ENCODE measurements around the gene CREB5.
A peak's percentile ranks its signal among the peaks of the same experiment; 100 is the strongest.
"Not testable (repeated sequence)": the region's sequence is repeated elsewhere in the genome, so short reads cannot be mapped to it uniquely, and the experiment has no call there.

Gene CREB5

DNA sequence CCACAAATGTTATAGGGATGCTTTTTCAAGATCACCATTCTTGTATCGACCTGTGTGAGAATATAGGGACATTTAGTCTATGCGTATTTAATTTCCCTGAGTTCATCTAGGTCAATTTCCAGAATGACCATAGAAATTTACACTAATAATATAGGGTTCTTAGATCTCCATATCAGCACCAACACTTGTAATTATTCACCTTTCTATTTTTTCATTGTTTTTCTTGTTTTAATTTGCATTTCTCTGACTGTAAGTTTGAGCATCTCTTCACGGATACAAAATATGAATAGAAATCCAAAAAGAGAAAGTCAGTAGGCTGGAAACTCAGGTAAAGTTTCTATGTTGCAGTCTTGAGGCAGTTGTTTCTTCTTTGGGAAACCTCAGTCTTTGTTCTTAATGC is 134.8 kb downstream of the CREB5 start:
- no peak for DNase-seq (ENCODE audit: low read depth in 2 of 2)

DNA sequence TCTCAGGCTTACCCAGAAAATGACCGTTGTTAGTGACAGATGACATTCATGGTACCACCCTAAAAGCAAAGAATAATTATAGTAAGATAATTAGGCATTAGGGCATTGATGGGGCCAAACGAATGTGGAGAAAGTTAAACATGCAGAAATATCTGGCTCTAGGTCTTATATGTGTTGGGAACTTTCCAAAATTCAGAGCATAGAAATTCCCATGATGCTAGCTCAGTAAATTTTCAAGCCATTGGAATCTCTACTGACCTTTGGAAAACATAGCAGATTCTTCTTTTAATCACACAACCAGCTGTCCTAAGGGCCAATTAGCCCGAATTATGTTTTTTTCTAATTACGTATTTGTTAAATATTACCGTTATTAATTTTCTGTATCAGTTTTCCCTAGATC is 136.1 kb downstream of the CREB5 start:
- DNase-seq (ENCODE audit: low read depth in 2 of 2), result no peak

DNA sequence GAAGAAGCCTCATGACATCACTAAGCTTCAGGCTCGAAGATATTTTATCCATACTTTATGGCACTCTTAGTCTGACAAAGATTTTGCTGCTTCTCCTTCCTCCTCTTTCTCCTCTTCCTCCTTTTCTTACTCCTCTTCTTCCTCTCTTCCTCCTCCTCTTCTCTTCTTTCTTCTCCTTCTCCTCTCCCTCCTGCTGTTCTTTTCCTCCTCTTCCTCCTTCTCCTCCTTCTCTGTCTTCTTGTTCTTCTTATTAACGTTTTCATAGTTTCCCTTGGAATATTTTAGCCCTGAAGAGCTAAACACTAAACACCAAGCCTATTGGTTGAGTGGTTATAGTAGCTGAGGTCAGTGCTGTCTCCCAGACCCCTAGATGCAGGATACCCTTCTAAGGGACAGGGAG is 137.7 kb downstream of the CREB5 start:
- no peak for DNase-seq (ENCODE audit: low read depth in 2 of 2)

DNA sequence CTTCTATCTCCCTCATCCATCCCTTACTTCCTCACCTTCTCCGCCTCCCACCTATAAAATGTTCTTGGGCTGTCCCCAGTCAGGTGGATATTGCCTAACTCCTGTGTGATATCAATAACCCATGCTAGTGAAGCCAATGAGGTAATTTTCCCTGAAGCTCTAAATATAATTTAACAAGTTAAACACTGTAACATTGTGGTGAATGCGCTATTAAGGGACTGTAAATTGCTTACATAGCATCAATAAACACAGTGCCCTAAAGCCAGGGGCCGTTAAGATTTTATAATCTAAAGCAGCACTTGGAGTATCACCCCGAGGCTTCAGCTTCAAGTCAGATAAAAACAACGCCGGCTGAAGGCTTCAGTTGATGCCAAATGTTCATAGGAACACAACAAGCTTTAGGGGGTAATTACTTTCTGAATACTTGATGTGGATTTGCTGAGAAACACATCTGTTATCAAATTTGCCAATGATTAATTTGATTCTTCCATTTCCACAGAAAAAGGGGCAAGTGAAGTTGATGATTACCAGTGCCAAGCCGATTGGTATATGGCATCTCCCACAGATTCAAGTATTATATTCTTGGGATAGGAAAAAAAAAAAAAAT is 138.4 kb downstream of the CREB5 start:
- no peak for DNase-seq (ENCODE audit: low read depth in 2 of 2)

DNA sequence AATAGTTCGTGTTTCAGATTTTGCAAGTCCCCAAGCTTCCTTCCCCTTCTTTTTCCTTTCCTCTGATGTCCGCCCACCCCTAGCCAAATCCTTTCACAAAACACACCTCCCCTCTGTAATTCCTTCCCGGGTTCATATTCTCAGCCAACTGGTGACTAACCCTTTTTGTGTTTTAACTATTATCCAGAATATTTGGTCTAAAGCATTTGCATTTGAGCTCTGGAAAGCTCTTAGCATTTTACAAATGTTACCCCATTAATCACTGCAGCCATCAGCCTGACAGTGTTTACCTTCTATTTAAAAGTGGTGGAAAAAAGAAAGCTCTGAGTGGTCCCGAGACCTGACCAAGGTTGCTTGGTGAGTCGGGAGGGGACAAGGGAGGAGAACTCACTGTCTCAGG is 139.0 kb downstream of the CREB5 start:
- DNase-seq (ENCODE audit: low read depth in 2 of 2), result no peak

DNA sequence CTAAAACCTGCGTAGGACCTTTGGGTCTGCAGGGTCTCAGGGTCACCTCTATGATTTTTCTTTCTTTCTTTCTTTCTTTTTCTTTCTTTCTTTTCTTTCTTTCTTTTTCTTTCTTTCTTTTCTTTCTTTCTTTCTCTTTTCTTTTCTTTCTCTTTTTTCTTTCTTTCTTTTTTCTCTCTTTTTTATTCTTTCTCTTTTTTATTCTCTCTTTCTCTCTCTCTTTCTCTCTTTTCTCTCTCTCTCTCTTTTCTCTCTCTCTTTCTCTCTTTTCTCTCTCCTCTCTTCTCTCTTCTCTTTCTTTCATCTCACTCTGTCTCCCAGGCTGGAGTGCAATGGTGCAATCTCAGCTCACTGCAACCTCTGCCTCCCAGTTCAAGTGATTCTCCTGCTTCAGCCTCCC is 139.4 kb downstream of the CREB5 start:
- not testable (repeated sequence) for DNase-seq (ENCODE audit: low read depth in 2 of 2)

DNA sequence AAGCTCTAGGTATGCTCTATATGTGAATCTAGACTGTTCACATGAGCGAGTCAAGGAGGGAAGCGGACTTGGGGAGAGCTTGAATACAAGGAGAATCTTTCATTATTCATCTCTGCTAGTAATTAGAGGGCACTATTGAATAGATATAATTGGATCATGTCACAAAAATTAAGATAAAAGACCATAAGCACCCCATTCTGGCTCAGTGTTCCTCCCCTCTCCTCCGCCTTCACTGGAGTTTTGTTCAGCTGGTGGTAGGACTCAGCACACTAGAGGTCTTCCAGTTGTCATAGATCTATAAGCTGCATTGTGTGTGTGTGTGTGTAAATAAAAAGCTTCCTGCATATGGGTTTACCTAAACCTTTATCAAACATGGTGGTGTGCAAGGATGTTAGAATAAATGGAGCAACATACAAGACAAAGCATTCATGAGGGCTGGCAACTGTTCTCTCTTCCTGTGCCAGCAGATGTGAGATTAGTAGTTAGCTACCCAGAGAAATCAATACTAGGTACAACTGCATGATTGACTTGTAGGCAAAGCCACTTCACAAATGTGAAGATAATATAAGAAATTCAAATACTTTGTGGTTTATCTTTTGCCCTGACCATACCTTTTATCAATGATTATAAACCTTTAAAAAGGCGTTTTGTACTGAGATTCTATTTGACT is 142.6 kb downstream of the CREB5 start:
- DNase-seq (ENCODE audit: low read depth in 2 of 2), result no peak

DNA sequence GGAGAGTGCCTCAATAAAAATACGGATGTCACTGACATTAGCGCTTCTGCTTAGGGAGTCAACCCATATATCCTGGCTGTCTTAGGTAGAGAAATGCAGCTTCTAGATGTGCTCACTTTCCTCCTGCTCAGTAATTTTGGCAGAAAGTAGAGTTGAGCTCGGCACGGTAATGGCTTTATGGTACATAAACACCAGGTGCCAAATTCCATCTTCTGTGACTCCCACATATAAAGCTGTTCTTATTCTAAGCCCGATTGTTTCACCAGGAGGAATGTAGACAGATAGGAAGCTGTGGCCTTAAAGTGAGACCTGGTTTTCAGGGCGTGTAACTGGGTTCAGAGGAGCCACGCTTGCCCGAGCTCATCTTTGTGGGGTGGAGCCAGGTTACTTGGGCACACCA is 143.7 kb downstream of the CREB5 start:
- no peak for DNase-seq (ENCODE audit: low read depth in 2 of 2)

DNA sequence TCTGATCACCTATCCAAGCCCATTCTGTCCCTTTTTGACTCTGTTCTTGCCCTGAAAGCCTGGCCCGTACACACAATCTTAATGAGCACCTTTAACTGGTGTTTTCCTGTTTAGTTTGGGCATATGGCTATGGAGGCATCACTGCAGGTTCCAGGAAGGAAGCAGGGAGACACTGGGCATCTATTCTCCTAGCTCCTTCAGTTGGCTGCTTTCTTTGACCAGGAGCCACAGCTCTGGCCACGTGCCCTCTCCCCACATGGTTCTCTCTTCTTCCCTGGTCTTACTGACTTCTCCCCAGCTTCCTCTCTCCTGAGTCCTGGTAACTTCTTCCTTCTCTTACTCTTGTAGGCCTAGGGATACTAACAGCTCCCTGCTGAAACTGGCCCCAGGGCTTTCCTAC is 144.4 kb downstream of the CREB5 start:
- DNase-seq (ENCODE audit: low read depth in 2 of 2), result no peak

DNA sequence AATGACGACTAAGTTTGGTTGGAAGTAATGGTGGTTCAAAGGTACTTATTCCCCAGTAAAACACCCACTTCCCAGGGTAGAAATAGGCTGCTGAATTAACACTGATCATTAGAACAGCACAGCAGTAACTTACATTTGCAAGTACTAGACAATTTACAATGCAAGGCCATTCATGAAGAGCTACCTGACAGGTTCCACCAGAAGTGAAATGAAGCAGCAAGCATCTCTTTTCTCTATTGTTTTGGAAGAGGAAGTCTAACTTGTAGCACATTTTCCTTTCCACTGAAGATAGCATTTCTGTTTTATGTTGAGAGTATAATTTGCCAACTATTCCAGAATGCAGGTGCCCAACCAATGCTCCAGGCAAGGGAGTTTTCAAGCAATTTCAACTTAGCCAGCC is 145.9 kb downstream of the CREB5 start:
- no peak for DNase-seq (ENCODE audit: low read depth in 2 of 2)

DNA sequence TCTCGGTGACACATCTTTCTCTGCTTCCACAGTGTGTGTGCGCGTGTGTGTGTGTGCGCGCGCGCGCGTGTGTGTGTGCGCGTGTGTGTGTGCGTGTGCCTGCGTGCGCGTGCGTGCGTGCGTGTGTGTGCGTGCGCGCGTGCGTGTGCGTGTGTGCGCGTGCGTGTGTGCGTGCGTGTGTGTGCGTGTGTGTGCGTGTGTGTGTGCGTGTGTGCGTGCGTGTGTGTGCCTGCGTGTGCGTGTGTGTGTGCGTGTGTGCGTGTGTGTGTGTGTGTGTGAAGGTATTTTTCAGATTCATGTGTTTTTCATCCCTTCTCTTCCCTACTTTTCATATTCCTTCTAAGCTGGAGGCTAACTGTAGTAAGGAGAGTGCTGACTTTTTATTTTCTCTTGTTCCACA is 148.4 kb downstream of the CREB5 start:
- DNase-seq (ENCODE audit: low read depth in 2 of 2), result no peak

DNA sequence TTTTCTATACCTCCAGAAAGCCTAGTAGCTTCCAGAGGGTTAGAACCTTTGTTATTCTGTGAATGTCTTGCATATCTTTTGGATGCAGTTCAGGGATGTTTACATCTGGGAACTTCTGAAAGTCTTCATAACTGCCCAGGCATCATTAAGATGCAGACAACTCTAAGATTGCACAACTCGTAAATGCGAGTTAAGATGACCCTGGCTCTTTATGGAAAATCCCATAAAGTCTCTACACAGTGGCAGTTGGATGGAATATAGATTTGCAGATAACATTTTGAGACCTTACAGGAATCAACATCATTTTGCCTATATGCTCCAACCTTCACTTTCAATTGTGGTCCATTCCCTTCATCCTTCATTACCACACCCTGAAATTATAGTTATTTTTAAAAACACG is 151.7 kb downstream of the CREB5 start:
- no peak for DNase-seq (ENCODE audit: low read depth in 2 of 2)

DNA sequence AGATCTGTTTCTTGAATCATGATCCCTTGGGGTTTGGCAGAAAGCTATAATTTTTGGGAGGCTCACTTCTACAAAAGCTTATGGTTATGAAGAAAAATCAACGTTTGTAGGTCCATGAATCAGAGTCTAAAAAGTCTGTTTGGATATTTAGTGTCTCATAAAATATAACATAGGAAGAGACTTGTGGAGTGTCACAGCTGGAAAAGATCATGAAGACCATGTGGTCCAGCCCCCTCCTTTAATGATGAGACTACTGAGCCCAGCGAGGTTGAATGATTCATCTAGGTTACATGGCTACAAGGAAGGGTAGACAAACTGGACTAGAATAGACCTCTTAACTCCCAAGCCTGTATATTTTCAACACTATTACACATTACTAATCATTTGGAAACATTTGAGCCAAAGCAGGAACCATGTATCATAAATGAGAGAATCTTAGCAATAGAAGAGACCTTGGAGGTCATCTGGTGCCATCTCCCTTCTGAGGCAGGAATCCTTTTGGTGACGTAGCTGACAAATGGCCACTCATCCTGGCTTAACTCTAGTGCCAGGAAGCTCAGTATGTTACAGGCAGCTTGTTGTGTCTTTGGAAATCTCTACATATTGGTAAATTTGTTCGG is 152.5 kb downstream of the CREB5 start:
- DNase-seq (ENCODE audit: low read depth in 2 of 2), result peak; percentile 40 to 43

- no peak for DNase-seq (ENCODE audit: low read depth in 2 of 2)
Observed at GRCh38 chr7:28565980-28566379, 153.7 kb downstream of the CREB5 start.

GRCh38 chr7:28570113-28570969 is 158.0 kb downstream of the CREB5 start:
- no peak for DNase-seq (ENCODE audit: low read depth in 2 of 2)

DNA sequence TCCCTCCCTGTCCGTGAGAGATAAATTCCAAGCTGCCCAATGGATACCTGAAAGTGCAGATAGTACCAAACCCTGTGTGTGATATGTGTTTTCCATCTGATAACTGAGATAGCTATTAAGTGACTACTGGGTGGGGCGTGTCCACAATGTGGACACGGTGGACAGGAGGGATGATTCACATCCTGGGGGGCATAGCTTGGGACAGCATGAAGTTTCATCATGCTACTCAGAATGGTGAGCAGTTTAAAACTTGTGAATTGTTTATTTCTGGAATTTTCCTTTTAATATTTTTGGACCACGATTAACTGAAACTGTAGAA is 158.6 kb downstream of the CREB5 start:
- no peak for DNase-seq (ENCODE audit: low read depth in 2 of 2)

DNA sequence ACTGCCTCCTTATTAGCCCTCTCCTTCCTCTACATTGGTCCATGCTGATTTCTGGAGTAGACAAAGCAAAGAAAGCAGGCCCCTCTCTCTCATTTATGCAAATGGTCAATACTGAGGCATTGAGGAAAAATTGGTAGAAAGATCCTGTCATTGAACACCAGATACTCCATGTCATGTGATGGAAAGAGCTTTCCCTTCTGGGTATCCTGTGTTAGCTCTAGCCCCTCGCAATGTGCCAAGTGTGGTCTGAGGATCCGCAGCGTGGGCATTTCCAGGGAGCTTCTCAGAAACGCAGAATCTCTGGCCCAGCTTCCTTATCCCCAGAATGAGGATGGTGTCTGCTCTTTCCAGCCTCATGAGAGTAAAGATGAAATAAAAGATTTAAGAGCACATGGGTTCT is 159.1 kb downstream of the CREB5 start:
- DNase-seq (ENCODE audit: low read depth in 2 of 2), result no peak

- DNase-seq (ENCODE audit: low read depth in 2 of 2), result no peak
Observed at GRCh38 chr7:28572321-28573058, 160.2 kb downstream of the CREB5 start.

DNA sequence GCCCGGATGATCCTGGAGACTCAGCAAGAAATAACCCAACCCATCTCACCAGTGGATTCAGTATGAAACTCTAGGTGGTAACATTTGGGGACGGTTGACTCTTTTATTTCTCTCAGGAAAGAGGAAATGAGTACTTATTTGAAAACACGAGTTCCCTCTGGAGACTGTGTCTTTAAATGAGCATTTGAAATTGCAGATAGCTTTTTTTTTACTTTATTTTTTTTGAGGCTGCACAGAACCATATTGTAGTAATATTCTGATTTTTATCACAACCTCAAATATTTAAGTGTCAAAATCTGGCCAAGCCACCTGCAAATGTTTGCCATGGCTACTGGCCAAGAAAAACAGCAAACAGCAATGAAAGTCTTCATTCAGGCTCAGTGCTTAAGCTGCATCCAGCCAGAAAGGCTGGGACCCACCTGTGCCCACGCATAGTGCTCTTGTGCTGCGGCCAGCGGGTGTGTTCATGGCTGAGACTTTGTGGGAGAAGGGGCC is 160.8 kb downstream of the CREB5 start:
- peak; percentile 34 to 43 for DNase-seq (ENCODE audit: low read depth in 2 of 2)

DNA sequence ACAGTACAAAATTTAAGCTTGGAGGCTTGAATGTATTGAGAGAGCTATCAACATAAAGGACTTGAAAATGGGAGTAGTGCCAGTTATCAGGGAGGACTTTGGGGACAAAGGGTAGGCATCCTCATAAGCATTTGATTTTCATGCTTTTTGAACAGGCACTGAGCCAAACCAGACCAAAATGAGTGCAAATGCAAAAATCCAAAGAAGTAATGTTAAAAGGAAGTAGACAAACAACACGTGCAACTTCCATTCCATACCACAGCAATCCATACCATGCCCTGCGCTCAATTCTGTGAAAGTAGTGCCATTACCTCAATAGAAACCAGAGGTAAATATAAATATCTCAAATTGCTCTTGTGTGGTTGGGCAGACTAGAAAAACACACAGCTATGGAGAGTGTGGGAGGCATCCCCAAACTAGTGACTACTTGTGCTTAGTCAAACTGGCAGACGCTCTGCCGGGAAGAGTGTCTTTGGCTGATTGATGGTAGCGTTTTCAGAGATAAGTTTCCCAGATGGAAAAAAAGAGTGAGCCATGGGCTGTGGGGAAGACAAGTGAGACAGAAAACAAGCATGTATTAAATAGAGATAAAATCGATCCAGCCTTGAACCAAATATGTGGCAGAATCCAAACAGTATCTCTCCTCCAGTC is 161.5 kb downstream of the CREB5 start:
- no peak for DNase-seq (ENCODE audit: low read depth in 2 of 2)

DNA sequence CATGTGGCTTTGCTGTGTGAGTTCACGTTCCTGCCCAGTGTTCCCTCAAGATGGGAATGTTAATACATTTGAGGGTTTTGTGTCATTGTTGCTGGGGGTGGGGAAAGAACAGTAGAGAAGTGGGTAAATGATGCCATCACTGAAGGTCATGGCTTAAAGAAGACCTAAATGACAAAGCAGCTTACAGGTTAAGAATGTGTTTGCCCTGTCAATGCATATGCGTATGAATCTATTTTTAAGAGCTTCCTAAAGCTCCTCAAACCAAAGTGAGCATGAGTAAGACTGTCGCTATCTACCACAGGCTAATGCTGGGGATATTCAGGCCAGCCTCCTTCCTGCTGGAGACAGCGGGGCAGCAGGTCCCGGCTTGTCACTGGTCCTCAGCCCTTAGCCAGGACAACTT is 162.9 kb downstream of the CREB5 start:
- DNase-seq (ENCODE audit: low read depth in 2 of 2), result no peak

Measured in fibroblast of skin of left biceps (primary cell).